Measurements from ENCODE around the gene DR1. TPM values are rescaled to one million over a fixed set of nuclear protein-coding genes. Genes with fewer than 3 reads are reported as not detected.
A peak's percentile ranks its signal among the peaks of the same experiment; 100 is the strongest.

The DR1 gene
- total RNA-seq, 4 donors from 2014 or later = 26.9 to 62.7 (median 30.9) TPM

- Histone ChIP-seq H3K27ac (no peak overlapping the region), H3K4me3 (no peak overlapping the region), H3K27me3 (no peaks in the 10 kb centered on the region), H3K4me1 (peaks cover 0 to 15% (median 6%) of the 10 kb centered on the region in 4 donors), H3K9me3 (no peaks in the 10 kb centered on the region), H3K36me3 (no peaks in the 10 kb centered on the region)
- TF ChIP-seq POLR2A (IDR thresholded peaks at IDR 0.05) = no peak
- no peak for DNase-seq
These were observed 1.2 kb upstream of the DR1 start for GRCh38 chr1:93344484-93344883.

- Histone ChIP-seq H3K9me3 (no peaks in the 10 kb centered on the region), H3K36me3 (no peaks in the 10 kb centered on the region), H3K4me1 (peaks cover 0 to 18% (median 8%) of the 10 kb centered on the region in 4 donors), H3K27ac (peak overlapping the region; percentile 89 to 95 (median 91)), H3K4me3 (peak overlapping the region; percentile 83 to 96 (median 92)), H3K27me3 (no peaks in the 10 kb centered on the region)
- peak in 1 of 6 experiments; percentile 6 for TF ChIP-seq CTCF (IDR thresholded peaks at IDR 0.05)
- no peak for TF ChIP-seq POLR2A (IDR thresholded peaks at IDR 0.05)
- DNase-seq = no peak
These were observed 648 bp upstream of the DR1 start for GRCh38 chr1:93344886-93345632.

GRCh38 chr1:93346421-93346993, 800 bp downstream of the DR1 start:
- peak overlapping the region; percentile 89 to 95 (median 91) for H3K27ac ChIP-seq
- H3K36me3 ChIP-seq = no peaks in the 10 kb centered on the region
- H3K4me3 ChIP-seq = peak overlapping the region; percentile 83 to 96 (median 92)
- peak in 2 of 3 donors; percentile 55 to 65 for DNase-seq
- H3K27me3 ChIP-seq = no peaks in the 10 kb centered on the region
- H3K9me3 ChIP-seq = no peaks in the 10 kb centered on the region
- peaks cover 0 to 26% (median 9%) of the 10 kb centered on the region in 4 donors for H3K4me1 ChIP-seq
- TF ChIP-seq CTCF (IDR thresholded peaks at IDR 0.05) = no peak
- peak; percentile 23 to 48 for TF ChIP-seq POLR2A (IDR thresholded peaks at IDR 0.05)

GRCh38 chr1:93347334-93347899, 1.7 kb downstream of the DR1 start:
- no peak for TF ChIP-seq CTCF (IDR thresholded peaks at IDR 0.05)
- no peak for TF ChIP-seq POLR2A (IDR thresholded peaks at IDR 0.05)
- H3K36me3 ChIP-seq = no peaks in the 10 kb centered on the region
- H3K9me3 ChIP-seq = no peaks in the 10 kb centered on the region
- no peak for DNase-seq
- peak overlapping the region in 1 of 4 donors; percentile 90 for H3K27ac ChIP-seq
- H3K4me1 ChIP-seq = peaks cover 0 to 26% (median 9%) of the 10 kb centered on the region in 4 donors
- no peaks in the 10 kb centered on the region for H3K27me3 ChIP-seq
- peak overlapping the region; percentile 83 to 96 (median 92) for H3K4me3 ChIP-seq

- H3K4me1 ChIP-seq = peaks cover 0 to 26% (median 9%) of the 10 kb centered on the region in 4 donors
- no peak overlapping the region for H3K27ac ChIP-seq
- no peaks in the 10 kb centered on the region for H3K36me3 ChIP-seq
These were observed 2.5 kb downstream of the DR1 start for GRCh38 chr1:93348104-93348728.

More at GRCh38 chr1:93348104-93348728, 2.5 kb downstream of the DR1 start:
- H3K27me3 ChIP-seq = no peaks in the 10 kb centered on the region
- H3K4me3 ChIP-seq = peak overlapping the region in 3 of 4 donors; percentile 83 to 96 (median 93)
- no peaks in the 10 kb centered on the region for H3K9me3 ChIP-seq
- TF ChIP-seq CTCF (IDR thresholded peaks at IDR 0.05) = no peak
- TF ChIP-seq POLR2A (IDR thresholded peaks at IDR 0.05) = no peak
- no peak for DNase-seq
